G401.6 (cell line): ENCODE results near the gene MOCS1.

Experiments
- FAIRE-seq: peaks from 2 replicates; lab custom pipeline; 2012; peaks lifted over from hg19 to GRCh38; lab: Jason Lieb, UNC

Gene MOCS1

GRCh38 chr6:39902786-39903465 is 31.3 kb downstream of the MOCS1 start:
- no peak for FAIRE-seq

- no peak for FAIRE-seq
Measured at GRCh38 chr6:39902136-39902535, 32.1 kb downstream of the MOCS1 start.

GRCh38 chr6:39901670-39902069 is 32.6 kb downstream of the MOCS1 start:
- no peak for FAIRE-seq

DNA sequence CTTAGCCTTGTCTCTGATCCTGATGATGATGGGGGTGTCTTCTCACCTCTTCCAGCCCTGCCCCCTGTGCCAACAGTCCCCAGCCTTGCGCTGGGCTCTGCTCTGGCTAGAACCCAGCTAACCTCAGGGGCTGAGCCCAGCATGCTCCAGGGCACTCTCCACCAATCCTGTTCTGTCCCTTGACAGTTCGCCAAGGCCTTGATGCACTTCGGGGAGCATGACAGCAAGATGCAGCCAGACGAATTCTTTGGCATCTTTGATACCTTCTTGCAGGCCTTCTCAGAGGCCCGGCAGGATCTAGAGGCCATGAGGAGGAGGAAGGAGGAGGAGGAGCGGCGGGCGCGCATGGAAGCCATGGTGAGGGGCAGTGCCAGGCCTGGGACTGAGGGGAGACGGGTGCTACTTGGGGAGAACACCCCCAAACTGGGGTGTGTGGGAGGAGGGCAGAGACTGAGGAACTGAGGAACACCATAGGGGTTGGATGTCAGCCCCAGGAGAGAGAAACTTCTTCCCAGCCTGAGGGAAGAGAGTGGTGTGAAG is 33.1 kb downstream of the MOCS1 start:
- no peak for FAIRE-seq

- FAIRE-seq, result no peak
Measured at GRCh38 chr6:39899554-39900295, 34.5 kb downstream of the MOCS1 start.

GRCh38 chr6:39898625-39899024 is 35.6 kb downstream of the MOCS1 start:
- no peak for FAIRE-seq

GRCh38 chr6:39897698-39898097 is 36.6 kb downstream of the MOCS1 start:
- no peak for FAIRE-seq

GRCh38 chr6:39896701-39897100 is 37.6 kb downstream of the MOCS1 start:
- FAIRE-seq, result no peak

DNA sequence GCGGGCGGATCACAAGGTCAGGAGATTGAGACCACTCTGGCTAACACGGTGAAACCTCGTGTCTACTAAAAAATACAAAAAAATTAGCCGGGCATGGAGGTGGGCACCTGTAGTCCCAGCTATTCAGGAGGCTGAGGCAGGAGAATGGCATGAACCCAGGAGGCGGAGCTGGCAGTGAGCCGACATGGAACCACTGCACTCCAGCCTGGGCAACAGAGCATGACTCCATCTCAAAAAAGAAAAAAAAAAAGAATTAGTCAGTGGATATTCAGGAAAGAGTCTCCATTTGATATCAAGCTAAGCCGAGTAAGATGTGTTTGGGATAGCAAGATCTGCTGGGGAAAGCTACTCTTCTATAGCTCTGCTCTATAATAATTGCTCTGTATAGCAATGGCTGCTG is 41.0 kb downstream of the MOCS1 start:
- no peak for FAIRE-seq

DNA sequence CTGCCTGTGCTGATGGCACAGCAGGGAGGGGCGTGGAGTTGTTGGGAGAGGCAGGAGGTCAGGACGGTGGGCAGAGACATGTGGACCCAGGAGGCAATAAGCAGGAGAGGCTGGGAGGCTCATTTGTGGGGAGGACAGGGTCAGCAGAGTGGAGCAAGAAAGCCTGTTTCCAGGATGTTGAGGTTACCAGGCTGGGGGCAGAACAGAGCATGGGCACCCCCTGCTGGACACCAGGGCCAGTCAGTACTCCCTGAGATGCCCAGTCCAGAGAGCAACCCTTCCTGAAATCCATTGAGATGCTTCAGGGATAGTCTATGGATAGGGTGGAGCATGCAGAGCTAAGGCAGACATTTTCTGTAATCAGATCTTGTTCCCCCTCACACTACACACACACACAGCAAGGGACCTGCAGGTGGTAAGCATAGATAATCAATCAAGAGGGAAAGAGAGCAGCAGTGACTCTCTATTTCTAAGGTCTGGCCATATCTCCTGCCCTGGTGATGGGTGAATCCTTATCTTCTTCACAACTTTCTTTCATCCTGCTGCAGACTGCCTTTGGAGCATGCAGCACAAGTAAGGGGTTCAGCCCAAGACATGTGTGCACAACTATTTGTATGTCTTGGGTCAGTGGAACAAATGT is 41.7 kb downstream of the MOCS1 start:
- no peak for FAIRE-seq

DNA sequence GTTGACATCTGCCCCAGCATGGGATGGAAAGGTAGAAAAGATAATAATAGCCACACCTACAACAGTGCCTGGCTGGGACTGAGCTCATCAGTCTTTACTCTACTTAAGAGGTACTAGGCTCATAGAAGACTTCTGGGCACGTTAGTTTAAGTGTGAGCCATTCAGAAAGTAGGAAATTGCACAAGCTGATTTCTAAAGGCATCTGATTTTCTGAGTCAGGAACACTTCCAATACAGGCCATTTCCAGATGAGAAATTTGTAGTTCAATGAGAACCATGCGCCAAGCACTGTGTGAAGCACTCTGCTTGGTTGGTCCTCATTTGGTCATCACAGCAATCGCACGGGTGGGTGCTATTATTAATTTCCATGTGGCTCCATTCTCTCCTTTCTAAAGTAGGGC is 42.3 kb downstream of the MOCS1 start:
- no peak for FAIRE-seq

DNA sequence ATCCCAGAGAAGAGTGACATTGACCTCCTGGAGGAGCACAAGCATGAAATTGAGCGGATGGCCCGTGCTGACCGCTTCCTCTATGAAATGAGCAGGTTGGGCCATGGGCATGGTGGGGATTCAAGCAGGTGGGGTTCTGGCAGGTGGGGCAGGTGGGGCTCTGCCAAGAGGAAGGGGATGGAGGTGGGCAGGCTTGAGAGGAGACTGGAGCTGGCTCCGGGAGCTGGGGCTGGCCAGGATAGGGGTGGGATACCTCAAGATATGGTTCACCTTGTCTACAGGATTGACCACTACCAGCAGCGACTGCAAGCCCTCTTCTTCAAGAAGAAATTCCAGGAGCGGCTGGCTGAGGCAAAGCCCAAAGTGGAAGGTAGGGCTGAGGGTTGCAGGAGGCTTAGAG is 42.9 kb downstream of the MOCS1 start:
- FAIRE-seq, result no peak

DNA sequence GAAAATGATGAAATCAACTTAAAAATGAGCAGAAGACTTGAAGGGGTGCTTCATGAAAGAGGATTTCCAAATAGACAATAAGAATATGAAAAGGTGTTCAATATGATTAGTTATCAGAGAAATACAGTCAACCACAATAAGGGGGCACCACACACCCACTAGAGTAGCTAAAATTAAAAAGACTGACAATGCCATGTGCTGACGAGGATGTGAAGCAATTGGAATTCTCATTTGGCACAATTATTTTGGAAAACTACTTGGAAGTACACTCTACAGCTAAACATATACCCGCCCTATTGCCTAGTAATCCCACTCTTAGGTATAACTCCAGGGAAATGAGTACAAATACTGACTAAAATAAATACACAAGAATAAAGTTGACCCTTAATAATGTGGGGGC is 45.0 kb downstream of the MOCS1 start:
- FAIRE-seq, result no peak

- FAIRE-seq, result no peak
Measured at GRCh38 chr6:39887692-39888450, 46.4 kb downstream of the MOCS1 start.

DNA sequence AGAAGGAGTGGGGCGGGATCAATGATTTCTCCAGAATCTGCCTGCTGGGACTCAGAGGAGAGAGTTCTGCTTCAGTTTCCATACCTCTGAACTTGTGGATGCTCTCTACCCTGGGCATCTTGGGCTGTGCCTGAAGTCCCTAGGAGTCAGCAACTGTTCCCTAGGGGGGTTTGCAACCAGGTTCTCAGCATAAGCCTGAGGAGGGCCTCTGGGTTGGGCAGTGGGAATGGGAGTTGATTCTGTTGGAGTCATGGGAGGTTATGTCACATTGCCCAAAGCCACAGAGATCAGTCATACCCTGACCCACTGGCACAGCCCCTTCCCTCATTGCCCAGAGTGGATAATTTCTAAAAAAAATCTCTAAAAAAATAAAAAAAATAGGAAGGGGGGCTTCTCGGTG is 47.4 kb downstream of the MOCS1 start:
- no peak for FAIRE-seq

- no peak for FAIRE-seq
Measured at GRCh38 chr6:39885691-39886090, 48.6 kb downstream of the MOCS1 start.

- FAIRE-seq, result no peak
Measured at GRCh38 chr6:39884696-39885095, 49.6 kb downstream of the MOCS1 start.

DNA sequence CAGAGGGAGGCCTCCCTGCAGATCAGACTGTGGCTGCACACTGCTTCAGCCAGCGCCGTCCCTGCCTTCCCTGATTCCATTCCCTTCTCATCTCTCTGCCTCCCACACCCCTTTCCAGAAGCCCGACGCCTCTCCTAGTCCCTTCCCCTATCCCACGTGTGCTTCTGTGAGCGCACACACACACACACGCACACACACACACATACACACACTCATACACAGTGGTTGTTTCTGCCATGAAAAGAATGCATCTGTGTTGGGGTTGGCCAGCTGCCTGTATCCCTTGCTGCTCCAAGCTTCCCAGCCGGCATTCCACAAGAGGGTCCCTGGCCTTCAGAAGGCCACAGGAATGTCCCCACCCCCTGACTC is 51.7 kb downstream of the MOCS1 start:
- FAIRE-seq, result no peak

GRCh38 chr6:39881851-39882530 is 52.3 kb downstream of the MOCS1 start:
- no peak for FAIRE-seq

- no peak for FAIRE-seq
Measured at GRCh38 chr6:39880594-39880993, 53.7 kb downstream of the MOCS1 start.

DNA sequence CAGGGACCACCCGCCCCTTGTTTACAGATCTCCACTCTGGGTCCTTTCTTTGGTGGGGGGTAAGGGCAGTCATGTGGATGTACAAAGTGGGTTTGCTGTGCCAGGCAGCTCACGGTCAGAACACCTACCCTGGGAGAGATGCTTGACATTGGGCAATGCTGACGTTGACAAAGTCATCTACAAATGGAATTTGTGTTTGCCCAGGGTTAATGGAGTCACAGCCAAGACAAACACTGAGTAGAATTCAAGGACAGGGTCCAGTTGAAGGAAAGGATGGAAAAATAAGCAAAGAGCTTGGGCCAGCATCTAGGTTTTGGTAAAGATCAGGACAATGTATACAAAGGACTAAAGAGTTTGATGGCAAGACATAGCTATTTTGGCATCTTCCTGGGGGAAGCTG is 54.7 kb downstream of the MOCS1 start:
- no peak for FAIRE-seq

GRCh38 chr6:39876826-39877225 is 57.4 kb downstream of the MOCS1 start:
- FAIRE-seq, result no peak
